CD4-positive, CD25-positive, alpha-beta regulatory T cell (primary cell): Measurements from ENCODE around the gene CNDP2. TPM values are rescaled to one million over a fixed set of nuclear protein-coding genes. Genes with fewer than 3 reads are reported as not detected.

Experiments used
- ATAC-seq, 2 donors: fragments of 150-1000 bp; cut with Tn5 transposase; one replicate each; pipeline ENCODE4 v1.10.0; 2021; ENCODE audit warnings: low read depth in 2 of 2, moderate number of reproducible peaks in 2 of 2, moderate library complexity in 1 of 2
- DNase-seq, 3 donors: peaks; one replicate each; pipeline versions ENCODE4 v3.0.0 to v3.0.0-alpha.2; 2012 to 2022; ENCODE audit warnings: mixed read lengths in 1 of 3
- H3K27ac ChIP-seq: one replicate; pipeline ENCODE4 v1.7.0; 2013; ENCODE audit warnings: mild to moderate bottlenecking, low read length; ENCODE audit not compliant: insufficient read depth, poor library complexity, severe bottlenecking
- H3K27me3 ChIP-seq: one replicate; pipeline ENCODE4 v1.7.0; 2013; ENCODE audit warnings: low read length; ENCODE audit not compliant: control insufficient read depth, insufficient read depth
- H3K36me3 ChIP-seq: one replicate; pipeline ENCODE4 v1.7.0; 2013; ENCODE audit warnings: mild to moderate bottlenecking, low read length, moderate library complexity; ENCODE audit not compliant: control insufficient read depth, insufficient read depth
- H3K4me1 ChIP-seq: 2 replicates; pipeline ENCODE4 v1.7.0; 2013; ENCODE audit warnings: mild to moderate bottlenecking, low read length; ENCODE audit not compliant: insufficient read depth, control insufficient read depth, poor library complexity, severe bottlenecking
- H3K4me3 ChIP-seq: one replicate; pipeline ENCODE4 v1.7.0; 2013; ENCODE audit warnings: low read depth, mild to moderate bottlenecking, low read length, moderate library complexity
- H3K9me3 ChIP-seq, 2 experiments: 1 replicate in 1 of 2; 2 replicates in 1 of 2; pipeline ENCODE4 v1.7.0; 2013; ENCODE audit warnings: low read length in 2 of 2, mild to moderate bottlenecking in 1 of 2, moderate library complexity in 1 of 2; ENCODE audit not compliant: control insufficient read depth in 2 of 2
- H3K27ac Mint-ChIP-seq, 3 donors: one replicate each; pipeline ENCODE4 v1.8.0; 2020 to 2022; ENCODE audit warnings: mild to moderate bottlenecking in 3 of 3, mixed read lengths in 3 of 3, moderate library complexity in 2 of 3
- H3K27me3 Mint-ChIP-seq: one replicate; pipeline ENCODE4 v1.8.0; 2022; ENCODE audit warnings: mild to moderate bottlenecking, mixed read lengths
- H3K36me3 Mint-ChIP-seq: one replicate; pipeline ENCODE4 v1.8.0; 2020; ENCODE audit warnings: mixed read lengths
- H3K4me1 Mint-ChIP-seq, 4 donors: one replicate each; pipeline ENCODE4 v1.8.0; 2020 to 2022; ENCODE audit warnings: mixed read lengths in 4 of 4, mild to moderate bottlenecking in 1 of 4
- H3K4me3 Mint-ChIP-seq, 4 donors: one replicate each; pipeline ENCODE4 v1.8.0; 2020 to 2022; ENCODE audit warnings: mild to moderate bottlenecking in 4 of 4, mixed read lengths in 4 of 4, moderate library complexity in 3 of 4
- H3K9me3 Mint-ChIP-seq, 7 donors: one replicate each; pipeline ENCODE4 v1.8.0; 2020 to 2022; ENCODE audit warnings: mixed read lengths in 7 of 7, mild to moderate bottlenecking in 3 of 7, moderate library complexity in 2 of 7
- polyA plus RNA-seq, 4 donors: library from polyadenylated mRNA; unstranded; fragments of 300-500 nt; fragmentation: Illumina TruSeq; gene quantifications; one replicate each; pipeline ENCODE4 v1.2.3, GENCODE V29; 2021
- total RNA-seq: library from RNA; stranded (reverse); gene quantifications from one replicate; pipeline ENCODE4 v1.2.3, GENCODE V29; 2022

The CNDP2 gene
- total and polyA plus RNA-seq, 5 donors from 2014 or later, result 101 to 136 (median 107) TPM

DNA sequence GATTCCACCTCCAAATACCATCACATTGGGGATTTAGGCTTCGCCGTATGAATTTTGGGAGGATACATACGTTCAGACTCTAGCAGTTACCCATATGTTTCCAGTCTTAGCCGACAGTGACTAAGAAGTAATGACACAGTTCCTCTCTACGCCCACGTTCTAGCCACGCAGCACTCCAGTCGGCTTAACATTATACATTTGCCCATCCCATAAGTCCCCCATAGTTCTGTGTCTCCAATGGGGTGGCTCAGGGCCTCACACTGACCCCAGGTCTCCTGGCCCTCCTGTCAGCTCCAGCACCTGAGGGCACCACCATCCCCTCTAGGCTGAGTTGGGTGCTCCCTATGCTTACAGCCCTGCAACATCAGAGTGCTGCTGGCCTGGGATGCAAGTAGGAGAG, 18.4 kb upstream of the CNDP2 start:
- DNase-seq (no peak), ATAC-seq (no peak)
- Mint-ChIP-seq H3K36me3 (no peaks in the 10 kb centered on the region), H3K27me3 (peaks cover 18% of the 10 kb centered on the region), H3K4me3 (no peak overlapping the region), H3K4me1 (no peaks in the 10 kb centered on the region), H3K9me3 (peaks cover 0 to 3% (median 0%) of the 10 kb centered on the region in 7 donors), H3K27ac (no peak overlapping the region)
- H3K36me3 ChIP-seq, result no peaks in the 10 kb centered on the region
- no peak overlapping the region for H3K4me3 ChIP-seq
- H3K27ac ChIP-seq, result no peak overlapping the region
- H3K9me3 ChIP-seq, result no peaks in the 10 kb centered on the region
- no peaks in the 10 kb centered on the region for H3K4me1 ChIP-seq
- peaks cover 4% of the 10 kb centered on the region for H3K27me3 ChIP-seq

DNA sequence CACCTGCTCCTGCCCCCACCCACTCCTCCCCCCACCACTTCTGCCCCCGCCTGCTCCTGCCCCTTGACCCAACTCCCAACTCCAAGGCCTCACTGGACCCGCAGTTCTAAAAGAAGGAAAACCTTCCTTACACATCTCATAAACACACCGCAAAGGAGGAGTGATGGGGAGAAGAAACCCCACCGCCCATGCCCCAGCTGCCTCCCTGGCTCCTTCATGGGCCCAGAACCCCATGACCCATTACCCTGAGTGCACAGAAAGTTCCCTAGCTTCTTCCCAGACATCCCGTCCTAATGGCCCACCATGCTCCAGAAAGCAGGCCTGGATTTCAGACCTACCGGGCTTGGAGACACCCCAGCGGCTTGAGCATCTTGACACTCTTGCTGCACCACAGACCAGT, 17.8 kb upstream of the CNDP2 start:
- peaks cover 21% of the 10 kb centered on the region for H3K27me3 Mint-ChIP-seq
- peaks cover 3% of the 10 kb centered on the region for H3K27me3 ChIP-seq
- no peaks in the 10 kb centered on the region for H3K4me1 ChIP-seq
- H3K36me3 ChIP-seq, result no peaks in the 10 kb centered on the region
- H3K27ac ChIP-seq, result no peak overlapping the region
- no peaks in the 10 kb centered on the region for H3K4me1 Mint-ChIP-seq
- H3K4me3 Mint-ChIP-seq, result no peak overlapping the region
- ATAC-seq (no peak), DNase-seq (no peak)
- peaks cover 0 to 3% (median 0%) of the 10 kb centered on the region in 7 donors for H3K9me3 Mint-ChIP-seq
- H3K27ac Mint-ChIP-seq, result no peak overlapping the region
- no peaks in the 10 kb centered on the region for H3K9me3 ChIP-seq
- no peaks in the 10 kb centered on the region for H3K36me3 Mint-ChIP-seq
- H3K4me3 ChIP-seq, result no peak overlapping the region

- H3K27me3 Mint-ChIP-seq, result peaks cover 21% of the 10 kb centered on the region
- H3K4me3 Mint-ChIP-seq, result no peak overlapping the region
- H3K36me3 ChIP-seq, result no peaks in the 10 kb centered on the region
- H3K4me1 ChIP-seq, result no peaks in the 10 kb centered on the region
- no peaks in the 10 kb centered on the region for H3K9me3 ChIP-seq
- no peak for DNase-seq
- no peaks in the 10 kb centered on the region for H3K4me1 Mint-ChIP-seq
- H3K9me3 Mint-ChIP-seq, result peaks cover 0 to 3% (median 0%) of the 10 kb centered on the region in 7 donors
- no peak overlapping the region for H3K4me3 ChIP-seq
- H3K36me3 Mint-ChIP-seq, result no peaks in the 10 kb centered on the region
- ATAC-seq, result no peak
- H3K27ac ChIP-seq, result no peak overlapping the region
- H3K27me3 ChIP-seq, result no peaks in the 10 kb centered on the region
- no peak overlapping the region for H3K27ac Mint-ChIP-seq
Observed at GRCh38 chr18:74478880-74479279, 17.3 kb upstream of the CNDP2 start.

- no peaks in the 10 kb centered on the region for H3K36me3 Mint-ChIP-seq
- no peak for ATAC-seq
- no peak overlapping the region for H3K27ac Mint-ChIP-seq
Observed at GRCh38 chr18:74479486-74480148, 16.5 kb upstream of the CNDP2 start.

GRCh38 chr18:74480149-74480651, 16.0 kb upstream of the CNDP2 start:
- ATAC-seq (no peak), DNase-seq (no peak)
- Histone ChIP-seq H3K36me3 (no peaks in the 10 kb centered on the region), H3K4me3 (no peak overlapping the region), H3K27ac (no peak overlapping the region), H3K4me1 (no peaks in the 10 kb centered on the region), H3K9me3 (no peaks in the 10 kb centered on the region), H3K27me3 (peaks cover 2% of the 10 kb centered on the region)
- Mint-ChIP-seq H3K9me3 (peaks cover 0 to 3% (median 0%) of the 10 kb centered on the region in 7 donors), H3K4me3 (no peak overlapping the region), H3K4me1 (peaks cover 4 to 7% (median 6%) of the 10 kb centered on the region in 4 donors), H3K27me3 (peaks cover 28% of the 10 kb centered on the region), H3K27ac (no peak overlapping the region), H3K36me3 (no peaks in the 10 kb centered on the region)

More at GRCh38 chr18:74479486-74480148, 16.5 kb upstream of the CNDP2 start:
- no peaks in the 10 kb centered on the region for H3K27me3 ChIP-seq
- peaks cover 0 to 3% (median 0%) of the 10 kb centered on the region in 7 donors for H3K9me3 Mint-ChIP-seq
- no peak for DNase-seq
- no peaks in the 10 kb centered on the region for H3K9me3 ChIP-seq
- H3K36me3 ChIP-seq, result no peaks in the 10 kb centered on the region
- no peak overlapping the region for H3K27ac ChIP-seq
- no peaks in the 10 kb centered on the region for H3K4me1 ChIP-seq
- no peak overlapping the region for H3K4me3 Mint-ChIP-seq
- H3K27me3 Mint-ChIP-seq, result peaks cover 26% of the 10 kb centered on the region
- peaks cover under 1 to 3% (median 2%) of the 10 kb centered on the region in 4 donors for H3K4me1 Mint-ChIP-seq
- H3K4me3 ChIP-seq, result no peak overlapping the region

DNA sequence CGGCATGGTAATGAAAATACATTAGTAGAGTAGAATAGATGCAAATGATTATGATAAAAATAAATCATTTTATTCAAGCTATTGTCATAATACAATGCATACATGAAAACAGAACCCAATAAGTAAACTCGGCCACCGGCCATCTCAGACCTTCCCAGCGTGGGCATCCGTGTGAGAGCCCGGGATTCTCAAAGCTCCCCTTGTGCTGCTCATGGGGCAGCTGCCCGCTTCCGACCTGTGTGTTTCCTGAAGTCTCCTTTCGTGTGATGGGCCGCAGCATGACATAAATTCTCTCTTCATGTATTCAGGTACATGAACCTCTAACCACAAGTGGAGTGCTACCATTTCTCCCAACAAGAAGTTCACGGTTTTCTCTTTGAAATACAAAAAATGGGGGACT, 13.5 kb upstream of the CNDP2 start:
- Histone ChIP-seq H3K27ac (no peak overlapping the region), H3K4me1 (no peaks in the 10 kb centered on the region), H3K9me3 (no peaks in the 10 kb centered on the region), H3K27me3 (peaks cover 2% of the 10 kb centered on the region), H3K4me3 (no peak overlapping the region), H3K36me3 (no peaks in the 10 kb centered on the region)
- peaks cover 28% of the 10 kb centered on the region for H3K27me3 Mint-ChIP-seq
- ATAC-seq (no peak), DNase-seq (no peak)
- H3K4me1 Mint-ChIP-seq, result peaks cover 4 to 13% (median 6%) of the 10 kb centered on the region in 4 donors
- no peak overlapping the region for H3K4me3 Mint-ChIP-seq
- H3K27ac Mint-ChIP-seq, result no peak overlapping the region
- no peaks in the 10 kb centered on the region for H3K36me3 Mint-ChIP-seq
- H3K9me3 Mint-ChIP-seq, result peaks cover 0 to 1% (median 0%) of the 10 kb centered on the region in 7 donors

- no peak overlapping the region for H3K27ac ChIP-seq
- H3K4me1 ChIP-seq, result no peaks in the 10 kb centered on the region
- Mint-ChIP-seq H3K27ac (peak overlapping the region in 1 of 3 donors; percentile 75), H3K36me3 (no peaks in the 10 kb centered on the region), H3K4me1 (peaks cover 4 to 13% (median 6%) of the 10 kb centered on the region in 4 donors), H3K9me3 (no peaks in the 10 kb centered on the region), H3K27me3 (peaks cover 17% of the 10 kb centered on the region), H3K4me3 (no peak overlapping the region)
- no peaks in the 10 kb centered on the region for H3K36me3 ChIP-seq
- H3K9me3 ChIP-seq, result no peaks in the 10 kb centered on the region
- H3K4me3 ChIP-seq, result no peak overlapping the region
- ATAC-seq (no peak), DNase-seq (no peak)
- H3K27me3 ChIP-seq, result peaks cover 2% of the 10 kb centered on the region
Observed at GRCh38 chr18:74486119-74486849, 9.9 kb upstream of the CNDP2 start.
